K562 (cell line): ENCODE results near the gene FLCN. TPM values are rescaled to one million over a fixed set of nuclear protein-coding genes. Genes with fewer than 3 reads are reported as not detected.

ENCODE experiments used
- ATAC-seq: fragments of 200-7000 bp; cut with Tn5 transposase; 3 replicates; pipeline ENCODE4 v1.9.1; 2020; ENCODE audit warnings: moderate library complexity
- BruUV-seq: library from RNA; stranded (reverse); fragments of 400-500 nt; replicated peaks from 2 replicates; lab custom pipeline; 2021; lab: Mats Ljungman, UMichigan
- CTCF ChIA-PET: fragments of 300-600 bp; formaldehyde crosslinking; extraction: SDS; loops from one replicate; lab custom pipeline; 2021; ENCODE audit warnings: low intra/inter-chr PET ratio; lab: Yijun Ruan, JAX
- POLR2A ChIA-PET: fragments of 300-600, 350-650 bp; sonication (Branson Sonifier 250); formaldehyde crosslinking; extraction: SDS; loops from one replicate; lab custom pipeline; 2021; ENCODE audit warnings: antibody characterized with exemption, inconsistent platforms; lab: Yijun Ruan, JAX
- DNase-seq, 4 experiments: peaks; one replicate each; pipeline versions ENCODE4 v3.0.0 to v3.0.0-alpha.2; 2011 to 2018; ENCODE audit warnings: low spot score in 3 of 4, mixed read lengths in 3 of 4; ENCODE audit errors: extremely low read depth in 1 of 4
- FAIRE-seq: peaks from 2 replicates; lab custom pipeline; 2011; peaks lifted over from hg19 to GRCh38; lab: Jason Lieb, UNC
- H2AFZ ChIP-seq: 2 replicates; pipeline ENCODE4 v1.6.0; 2011; ENCODE audit warnings: low read depth, low read length, control low read depth, inconsistent platforms
- H3K27ac ChIP-seq: fragments of 200-600 bp; 3 replicates; pipeline ENCODE4 v1.8.0; 2011; ENCODE audit warnings: low read depth, mild to moderate bottlenecking, control low read depth, inconsistent platforms, low read length, moderate library complexity, mixed read lengths; ENCODE audit errors: extremely low read depth
- H3K27me3 ChIP-seq, 2 experiments: fragments of 300-600 bp in 1 of 2; 2 replicates in 1 of 2; 3 replicates in 1 of 2; pipeline versions ENCODE4 v1.6.0 to v1.8.0; 2011; ENCODE audit warnings: inconsistent platforms in 2 of 2, low read length in 2 of 2, mild to moderate bottlenecking in 1 of 2, mixed read lengths in 1 of 2, moderate library complexity in 1 of 2; ENCODE audit not compliant: control insufficient read depth in 2 of 2, insufficient read depth in 2 of 2
- H3K36me3 ChIP-seq: fragments of 300-600 bp; 3 replicates; pipeline ENCODE4 v1.8.0; 2011; ENCODE audit warnings: mild to moderate bottlenecking, low read length, inconsistent platforms; ENCODE audit not compliant: control insufficient read depth, insufficient read depth
- H3K4me1 ChIP-seq, 2 experiments: fragments of 200-600 bp in 1 of 2; replicated peaks in 1 of 2; 2 replicates in 1 of 2; 3 replicates in 1 of 2; pipeline versions ENCODE4 v1.5.1 to v1.8.0; 2011; ENCODE audit warnings: inconsistent platforms in 2 of 2, low read length in 2 of 2, mild to moderate bottlenecking in 1 of 2, mixed read lengths in 1 of 2, moderate library complexity in 1 of 2; ENCODE audit not compliant: control insufficient read depth in 2 of 2, insufficient read depth in 2 of 2
- H3K4me2 ChIP-seq: 2 replicates; pipeline ENCODE4 v1.6.1; 2011; ENCODE audit warnings: low read length, control low read depth, inconsistent platforms, mixed read lengths; ENCODE audit not compliant: insufficient read depth
- H3K4me3 ChIP-seq: fragments of 200-600 bp; sonication (generic), shearing (Covaris generic); 2 replicates; pipeline ENCODE4 v1.5.1; 2016; ENCODE audit warnings: control low read depth, inconsistent platforms
- H3K79me2 ChIP-seq: fragments of 200-600 bp; 3 replicates; pipeline ENCODE4 v1.8.0; 2011; ENCODE audit warnings: low read length, inconsistent platforms; ENCODE audit not compliant: control insufficient read depth, insufficient read depth
- H3K9ac ChIP-seq, 2 experiments: 2 replicates each; pipeline versions ENCODE4 v1.6.0 to v1.6.1; 2011; ENCODE audit warnings: low read depth in 2 of 2, low read length in 2 of 2, control low read depth in 1 of 2, inconsistent platforms in 1 of 2, mild to moderate bottlenecking in 1 of 2, mixed read lengths in 1 of 2; ENCODE audit not compliant: insufficient read depth in 1 of 2
- H3K9me1 ChIP-seq: one replicate; pipeline ENCODE4 v1.6.0; 2011; ENCODE audit warnings: inconsistent platforms, mild to moderate bottlenecking, low read length, moderate library complexity; ENCODE audit not compliant: control insufficient read depth, insufficient read depth
- H3K9me3 ChIP-seq: replicated peaks from 2 replicates; pipeline ENCODE4 v1.5.1; 2011; ENCODE audit warnings: low read depth, low read length, inconsistent platforms; ENCODE audit not compliant: control insufficient read depth, insufficient read depth
- H4K20me1 ChIP-seq: replicated peaks from 2 replicates; pipeline ENCODE4 v1.6.1; 2011; ENCODE audit warnings: low read length, inconsistent platforms, mixed read lengths; ENCODE audit not compliant: control insufficient read depth, insufficient read depth
- CBFA2T2 ChIP-seq: fragments of 450-650 bp; conservative IDR thresholded peaks from 2 replicates; pipeline ENCODE4 v1.6.1; 2017; ENCODE audit warnings: mild to moderate bottlenecking
- CREB3L1 ChIP-seq: fragments of 450-650 bp; IDR thresholded peaks from 2 replicates; pipeline ENCODE4 v1.6.1; 2014; ENCODE audit warnings: low read depth, mild to moderate bottlenecking, moderate library complexity, borderline replicate concordance
- CTCF ChIP-seq, 3 experiments: IDR thresholded peaks in 2 of 3; conservative IDR thresholded peaks in 1 of 3; 2 replicates each; pipeline ENCODE4 v1.5.1; 2011 to 2012; ENCODE audit warnings: low read length in 3 of 3, mild to moderate bottlenecking in 3 of 3, control low read depth in 2 of 3, improper control_type of control experiment in 1 of 3, inconsistent platforms in 1 of 3, low read depth in 1 of 3, mixed read lengths in 1 of 3, moderate library complexity in 1 of 3; ENCODE audit not compliant: insufficient read depth in 2 of 3
- DIDO1 ChIP-seq: fragments of 450-650 bp; IDR thresholded peaks from 2 replicates; pipeline ENCODE4 v1.6.1; 2016; ENCODE audit warnings: low read depth, missing biosample characterization, missing genetic modification characterization
- NFRKB ChIP-seq: fragments of 450-650 bp; IDR thresholded peaks from 2 replicates; pipeline ENCODE4 v1.6.1; 2016; ENCODE audit warnings: low read depth
- NR4A1 ChIP-seq, 2 experiments: fragments of 250-450 bp in 1 of 2; fragments of 450-650 bp in 1 of 2; sonication (Bioruptor Pico) in 1 of 2; IDR thresholded peaks; 2 replicates each; pipeline versions ENCODE4 v1.4.0 to v1.6.1; 2016 to 2020; ENCODE audit warnings: mild to moderate bottlenecking in 2 of 2, missing compliant biosample characterization in 1 of 2, missing genetic modification characterization in 1 of 2, moderate library complexity in 1 of 2
- RAD51 ChIP-seq: fragments of 450-650 bp; IDR thresholded peaks from 2 replicates; pipeline ENCODE4 v1.7.1; 2016; ENCODE audit warnings: low read depth, mild to moderate bottlenecking, borderline replicate concordance
- SPI1 ChIP-seq: IDR thresholded peaks from 2 replicates; pipeline ENCODE4 v1.6.1; 2011; ENCODE audit warnings: low read depth, low read length, control low read depth, borderline replicate concordance
- YBX1 ChIP-seq: fragments of 450-650 bp; IDR thresholded peaks from 2 replicates; pipeline ENCODE4 v1.7.1; 2016; ENCODE audit warnings: mild to moderate bottlenecking
- ZNF143 ChIP-seq: sonication (generic); formaldehyde crosslinking; IDR thresholded peaks from 2 replicates; pipeline ENCODE4 v1.9.0; 2022; ENCODE audit warnings: mild to moderate bottlenecking, missing genetic modification reagents
- ZNF23 ChIP-seq: fragments of 250-450 bp; sonication (Bioruptor Pico); IDR thresholded peaks from 2 replicates; pipeline ENCODE4 v1.4.0; 2020; ENCODE audit warnings: mild to moderate bottlenecking
- WGBS: fragments of 100-300 bp; shearing (Covaris generic); methylation state at CpG from one replicate; pipeline ENCODE4 v1.1.6; 2016; ENCODE audit warnings: low coverage, mixed read lengths; ENCODE audit not compliant: insufficient coverage; ENCODE audit errors: missing lambda C conversion rate; 5-methylcytosine and 5-hydroxymethylcytosine counted together
- in situ Hi-C: fragments of 300-500 bp; cut with MboI; formaldehyde crosslinking; loops from 4 replicates; pipeline ENCODE4 v1.15.0; 2018; ENCODE audit warnings: inconsistent platforms, mixed read lengths
- intact Hi-C: fragments of 100-400 bp; cut with micrococcal nuclease; formaldehyde crosslinking; loops from 2 replicates; pipeline ENCODE4 v1.14.2; 2022
- polyA plus RNA-seq, 8 experiments: library from polyadenylated mRNA; depleted of rRNA in 4 of 8; stranded (reverse) in 5 of 8; unstranded in 3 of 8; fragments of >200 nt; fragmentation: Nextera tagmentation in 2 of 8; fragmentation: Illumina TruSeq in 1 of 8; extraction: Ambion mirVana in 2 of 8; extraction: Trizol in 1 of 8; gene quantifications; 2 replicates each; pipeline versions ENCODE4 v1.2.1 to v1.2.3, GENCODE V29; 2011 to 2014; ENCODE audit warnings: inconsistent platforms in 1 of 8, missing spikeins in 1 of 8
- total RNA-seq, 7 experiments: library from RNA; depleted of rRNA in 6 of 7; stranded (reverse); fragments of >200 nt in 6 of 7; fragmentation: Illumina TruSeq in 2 of 7; extraction: Trizol in 2 of 7; gene quantifications; 2 replicates each; pipeline versions ENCODE4 v1.2.1 to v1.2.3, GENCODE V29; 2011 to 2021; ENCODE audit warnings: low replicate concordance in 1 of 7
- TF ChIP-seq, protein P1 (sequence below): fragments of 250-450 bp; sonication (Bioruptor Pico); IDR thresholded peaks from 2 replicates; pipeline ENCODE4 v1.8.0; 2022; ENCODE audit warnings: inconsistent platforms
- TF ChIP-seq, protein P2 (sequence below): fragments of 250-450 bp; sonication (Bioruptor Pico); IDR thresholded peaks from 2 replicates; pipeline ENCODE4 v1.8.0; 2022; ENCODE audit warnings: moderate library complexity, mild to moderate bottlenecking, inconsistent platforms
- TF ChIP-seq, protein P3 (sequence below): fragments of 250-450 bp; sonication (Bioruptor Pico); IDR thresholded peaks from 2 replicates; pipeline ENCODE4 v1.6.1; 2021; ENCODE audit warnings: mild to moderate bottlenecking

FLCN gene
- total and polyA plus RNA-seq, 9 of the 15 experiments (the other 6 are each of a cell fraction or from before 2014, with no cell fraction given) = 1.6 to 33.5 (median 10.9) TPM

DNA sequence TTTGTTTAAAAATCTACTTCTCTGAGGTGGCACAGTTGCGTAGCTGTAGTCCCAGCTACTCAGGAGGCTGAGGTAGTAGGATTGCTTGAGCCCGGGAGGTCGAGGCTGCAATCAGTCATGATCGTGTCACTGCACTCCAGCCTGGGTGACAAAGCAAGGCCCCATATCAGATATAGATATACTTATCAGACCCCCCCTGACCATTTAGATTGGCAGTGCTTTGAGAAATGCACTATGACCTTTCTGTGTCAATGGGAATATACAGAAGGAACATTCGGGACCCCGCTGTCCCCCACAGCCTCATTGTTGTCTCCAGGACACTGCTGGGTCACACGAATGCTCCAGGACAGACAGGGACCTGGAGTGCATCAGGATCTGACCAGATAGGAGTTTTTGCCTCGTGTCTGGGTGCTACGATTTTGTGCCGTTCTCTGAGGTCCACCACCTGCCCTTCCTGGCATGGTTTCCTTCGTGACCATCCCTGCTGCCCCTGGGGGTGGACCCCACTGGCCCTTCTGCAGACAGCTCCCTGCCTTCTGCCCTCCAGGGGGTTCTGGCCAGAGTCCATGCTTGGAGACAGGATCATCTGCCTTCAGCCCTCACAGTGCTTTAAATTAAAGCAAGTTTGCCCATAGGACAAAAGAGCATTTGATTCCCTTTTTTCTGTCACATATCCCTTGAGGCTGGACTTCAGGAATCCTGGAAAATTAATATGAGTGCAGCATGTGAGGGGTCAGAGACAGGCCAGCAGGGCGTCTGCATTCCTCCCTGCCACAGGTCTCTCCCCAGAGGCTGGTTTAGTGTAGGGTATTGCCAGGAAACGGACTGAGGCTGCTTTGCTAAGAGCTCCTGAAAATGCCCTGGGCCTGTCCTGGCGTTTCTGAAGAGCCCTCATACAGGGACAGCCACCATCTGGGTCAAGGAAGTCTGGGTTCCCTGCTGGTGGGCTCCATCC lies 50.1 kb downstream of the FLCN start:
- H3K9me1 ChIP-seq = no peaks in the 10 kb centered on the region
- H2AFZ ChIP-seq = no peak overlapping the region
- intact Hi-C loops (no loop called here), in situ Hi-C loops (no loop called here)
- ChIA-PET POLR2A (no interaction called here), CTCF (no interaction called here)
- no peak overlapping the region for H3K27ac ChIP-seq
- no peak for DNase-seq
- TF ChIP-seq NFRKB (no peak), YBX1 (no peak), RAD51 (no peak), SPI1 (no peak), DIDO1 (tag) (no peak), CREB3L1 (no peak), NR4A1 (CRISPR knock-in tag; IDR thresholded peaks at IDR 0.05) (no peak), NR4A1 (tag; IDR thresholded peaks at IDR 0.05) (no peak), ZNF143 (CRISPR knock-in tag) (no peak), CTCF (IDR thresholded peaks at IDR 0.05 in 2 of 3, conservative IDR thresholded peaks at IDR 0.05 in 1 of 3; ENCODE audit: insufficient read depth in 2 of 3, low read depth in 1 of 3, low read length in 3 of 3) (no peak), CBFA2T2 (no peak), ZNF23 (no peak)
- TF ChIP-seq, protein P1, sequence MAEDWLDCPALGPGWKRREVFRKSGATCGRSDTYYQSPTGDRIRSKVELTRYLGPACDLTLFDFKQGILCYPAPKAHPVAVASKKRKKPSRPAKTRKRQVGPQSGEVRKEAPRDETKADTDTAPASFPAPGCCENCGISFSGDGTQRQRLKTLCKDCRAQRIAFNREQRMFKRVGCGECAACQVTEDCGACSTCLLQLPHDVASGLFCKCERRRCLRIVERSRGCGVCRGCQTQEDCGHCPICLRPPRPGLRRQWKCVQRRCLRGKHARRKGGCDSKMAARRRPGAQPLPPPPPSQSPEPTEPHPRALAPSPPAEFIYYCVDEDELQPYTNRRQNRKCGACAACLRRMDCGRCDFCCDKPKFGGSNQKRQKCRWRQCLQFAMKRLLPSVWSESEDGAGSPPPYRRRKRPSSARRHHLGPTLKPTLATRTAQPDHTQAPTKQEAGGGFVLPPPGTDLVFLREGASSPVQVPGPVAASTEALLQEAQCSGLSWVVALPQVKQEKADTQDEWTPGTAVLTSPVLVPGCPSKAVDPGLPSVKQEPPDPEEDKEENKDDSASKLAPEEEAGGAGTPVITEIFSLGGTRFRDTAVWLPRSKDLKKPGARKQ (CRISPR knock-in tag) = no peak
- TF ChIP-seq, protein P2, sequence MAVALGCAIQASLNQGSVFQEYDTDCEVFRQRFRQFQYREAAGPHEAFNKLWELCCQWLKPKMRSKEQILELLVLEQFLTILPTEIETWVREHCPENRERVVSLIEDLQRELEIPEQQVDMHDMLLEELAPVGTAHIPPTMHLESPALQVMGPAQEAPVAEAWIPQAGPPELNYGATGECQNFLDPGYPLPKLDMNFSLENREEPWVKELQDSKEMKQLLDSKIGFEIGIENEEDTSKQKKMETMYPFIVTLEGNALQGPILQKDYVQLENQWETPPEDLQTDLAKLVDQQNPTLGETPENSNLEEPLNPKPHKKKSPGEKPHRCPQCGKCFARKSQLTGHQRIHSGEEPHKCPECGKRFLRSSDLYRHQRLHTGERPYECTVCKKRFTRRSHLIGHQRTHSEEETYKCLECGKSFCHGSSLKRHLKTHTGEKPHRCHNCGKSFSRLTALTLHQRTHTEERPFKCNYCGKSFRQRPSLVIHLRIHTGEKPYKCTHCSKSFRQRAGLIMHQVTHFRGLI (CRISPR knock-in tag) = no peak
- TF ChIP-seq, protein P3, sequence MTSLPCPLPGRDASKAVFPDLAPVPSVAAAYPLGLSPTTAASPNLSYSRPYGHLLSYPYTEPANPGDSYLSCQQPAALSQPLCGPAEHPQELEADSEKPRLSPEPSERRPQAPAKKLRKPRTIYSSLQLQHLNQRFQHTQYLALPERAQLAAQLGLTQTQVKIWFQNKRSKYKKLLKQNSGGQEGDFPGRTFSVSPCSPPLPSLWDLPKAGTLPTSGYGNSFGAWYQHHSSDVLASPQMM = no peak
- H3K27me3 ChIP-seq = no peaks in the 10 kb centered on the region
- H3K9ac ChIP-seq = peak overlapping the region in 1 of 2 experiments; percentile 20; a peak in 1 of 4 replicates
- H4K20me1 ChIP-seq = no peaks in the 10 kb centered on the region
- WGBS = 69% methylated on average over 9 of the region's 14 CpGs
- H3K79me2 ChIP-seq = no peaks in the 10 kb centered on the region
- FAIRE-seq = no peak
- no peak overlapping the region for H3K4me3 ChIP-seq
- no peak for ATAC-seq
- H3K36me3 ChIP-seq = peaks cover 7% of the 10 kb centered on the region; the same call in 2 of the 3 replicates
- no TSS peak for BruUV-seq
- H3K4me2 ChIP-seq = no peak overlapping the region
- H3K4me1 ChIP-seq = peaks cover 0 to 3% of the 10 kb centered on the region in 2 experiments; a peak in 2 of 5 replicates
- no peaks in the 10 kb centered on the region for H3K9me3 ChIP-seq
